CD4-positive, alpha-beta T cell treated with Interleukin-6 at 100 ng/mL for 8 hours (primary cell): Measurements from ENCODE around the gene TIMM22.
A peak's percentile ranks its signal among the peaks of the same experiment; 100 is the strongest.
"Not testable (repeated sequence)": the region's sequence is repeated elsewhere in the genome, so short reads cannot be mapped to it uniquely, and the experiment has no call there.

Source experiments
- DNase-seq: peaks from one replicate; pipeline ENCODE4 v3.0.0-alpha.2; 2020; ENCODE audit warnings: mixed read lengths, low spot score

The TIMM22 gene

DNA sequence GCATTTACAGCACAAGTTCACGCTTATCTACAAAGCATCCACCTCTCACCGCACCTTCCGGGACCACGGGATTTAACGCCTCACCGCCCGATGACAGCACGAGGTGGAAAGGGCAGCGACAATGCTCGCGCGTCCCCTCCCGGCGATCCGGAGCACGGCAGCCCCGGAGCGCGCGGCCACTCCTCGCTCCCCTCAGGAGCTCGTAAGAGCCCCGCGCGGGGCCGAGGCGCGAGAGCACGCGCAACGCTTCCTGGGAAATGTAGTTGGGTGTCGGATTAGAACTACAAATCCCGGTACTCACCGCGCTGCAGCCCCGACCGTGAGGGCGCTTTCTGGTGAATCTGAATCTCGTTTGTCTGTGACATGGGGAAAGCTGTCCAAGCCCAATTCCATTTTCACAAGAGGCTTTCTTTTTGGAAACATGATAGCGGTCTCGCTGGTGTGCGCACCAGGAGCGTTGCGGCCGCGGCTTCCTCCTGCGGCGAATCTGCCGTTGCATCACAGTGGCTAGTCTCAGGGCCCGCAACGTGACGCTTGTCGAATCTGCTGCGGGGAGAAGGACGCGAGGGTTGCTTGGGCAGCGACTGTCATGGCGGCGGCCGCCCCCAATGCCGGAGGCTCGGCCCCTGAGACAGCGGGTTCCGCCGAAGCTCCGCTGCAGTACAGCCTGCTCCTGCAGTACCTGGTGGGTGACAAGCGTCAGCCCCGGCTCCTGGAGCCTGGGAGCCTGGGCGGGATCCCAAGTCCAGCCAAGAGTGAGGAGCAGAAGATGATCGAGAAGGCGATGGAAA, at the start of gene TIMM22:
TIMM22 (plus strand) TSS at position 576 of the 791 bp plus-strand sequence; CDS start at position 590, 14 bp downstream.
- DNase-seq, result peak; percentile 92

- DNase-seq, result no peak
Measured at GRCh38 chr17:948284-948852, 48.6 kb upstream of the TIMM22 start.

DNA sequence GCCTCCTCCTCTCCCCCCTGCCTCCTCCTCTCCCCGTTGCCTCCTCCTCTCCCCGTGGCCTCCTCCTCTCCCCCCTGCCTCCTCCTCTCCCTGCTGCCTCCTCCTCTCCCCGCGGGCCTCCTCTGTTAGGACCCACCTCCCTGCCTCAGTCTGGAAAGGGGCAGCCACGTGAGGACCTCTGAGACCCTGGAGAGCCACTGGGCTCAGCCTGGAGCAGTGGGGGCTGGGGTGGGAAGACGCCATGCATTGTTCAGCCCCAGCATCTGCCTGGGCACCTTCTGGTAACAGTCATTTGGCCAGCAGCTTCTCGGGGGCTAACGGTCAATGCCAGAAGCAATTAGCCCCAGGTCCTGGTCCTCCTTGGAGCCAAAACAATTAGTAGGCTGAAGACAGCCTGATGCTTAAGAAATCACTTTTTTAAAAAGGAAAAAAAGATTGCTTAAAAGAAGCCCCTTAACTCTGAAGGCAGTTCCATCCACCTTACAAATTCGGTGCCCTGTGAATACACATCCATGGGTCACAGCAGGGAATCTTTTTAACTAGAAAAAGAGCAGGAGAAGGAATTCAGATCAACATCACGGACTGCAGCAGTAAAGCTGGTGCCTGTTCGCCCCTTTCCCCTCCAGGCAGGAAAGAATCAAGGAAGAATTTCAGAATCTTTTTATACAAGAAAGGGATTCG, 47.2 kb upstream of the TIMM22 start:
- DNase-seq, result no peak

DNA sequence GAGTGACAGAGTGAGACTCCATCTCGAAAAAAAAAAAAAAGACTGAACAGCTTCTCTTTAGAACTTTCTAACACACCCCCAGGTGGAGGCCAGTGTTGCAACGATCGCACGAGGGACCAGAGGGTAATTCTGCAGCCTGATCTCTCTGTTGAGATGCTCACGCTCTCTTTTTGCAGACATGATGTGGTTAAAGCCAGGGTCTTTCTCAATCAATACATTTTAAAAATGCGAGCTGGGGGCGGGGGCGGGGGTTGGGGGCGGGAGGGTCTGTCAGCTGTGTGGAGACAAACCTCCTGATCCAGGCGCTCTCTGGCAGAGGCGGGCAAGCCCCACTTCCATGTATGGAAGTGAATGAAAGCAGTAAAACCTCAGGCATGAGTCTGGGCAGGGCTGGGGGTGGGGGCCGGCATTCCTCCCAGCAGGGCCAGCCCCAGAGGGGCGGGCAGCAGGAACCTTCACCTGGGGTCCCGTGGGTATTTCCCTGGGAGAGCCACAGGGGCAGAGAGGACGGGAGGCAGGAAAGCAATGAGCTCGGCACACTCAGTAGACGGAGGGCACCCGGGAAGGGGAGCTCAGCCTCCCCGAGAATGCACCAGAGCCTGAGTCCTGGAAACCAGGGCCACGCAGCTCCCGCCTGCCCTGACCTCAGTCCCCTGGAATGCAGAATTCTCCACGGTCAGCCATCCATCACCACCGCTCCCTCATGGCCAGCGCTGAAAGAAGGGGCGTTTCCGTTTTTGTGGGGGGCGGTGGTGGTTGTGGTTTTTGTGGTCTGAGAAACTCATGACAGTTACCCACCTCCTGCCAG, 45.4 kb upstream of the TIMM22 start:
- DNase-seq, result no peak

- DNase-seq, result not testable (repeated sequence)
Measured at GRCh38 chr17:952592-952991, 44.3 kb upstream of the TIMM22 start.

GRCh38 chr17:953767-954166, 43.2 kb upstream of the TIMM22 start:
- DNase-seq, result no peak

DNA sequence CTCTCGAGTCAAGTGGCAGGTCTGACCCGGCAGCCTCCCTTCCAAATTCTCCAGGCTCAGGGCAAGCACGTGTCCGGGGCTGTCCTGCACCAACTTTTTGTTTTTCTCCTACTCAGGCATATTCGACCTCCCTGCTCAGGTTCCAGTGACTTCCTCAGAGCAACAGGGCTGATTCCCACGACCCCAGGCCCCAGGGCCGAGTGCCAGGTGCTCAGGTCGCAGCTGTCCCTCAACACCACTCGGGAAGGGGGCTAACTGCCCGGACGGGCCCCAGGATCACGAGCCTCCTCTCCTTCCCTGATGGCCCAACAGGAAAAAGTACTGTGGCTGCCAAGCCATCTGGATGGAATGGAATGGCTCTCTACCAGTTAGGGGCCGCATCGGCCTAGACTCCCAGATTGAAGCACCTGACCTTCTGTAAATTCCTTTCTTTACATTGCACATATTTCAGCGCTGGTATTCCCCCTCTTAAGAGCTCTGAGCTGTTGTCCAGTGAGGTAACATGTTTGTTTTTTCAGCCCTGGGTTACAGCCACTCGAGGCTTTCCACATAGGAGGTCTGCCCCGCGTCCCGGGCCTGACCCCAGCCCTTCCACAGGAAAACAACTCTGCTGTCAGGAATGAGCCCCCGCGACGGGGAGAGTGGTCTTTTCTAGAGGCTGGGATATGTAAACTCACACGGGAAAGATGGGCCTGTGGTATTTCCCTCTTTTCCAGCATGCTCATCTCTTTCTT, 42.3 kb upstream of the TIMM22 start:
- no peak for DNase-seq

DNA sequence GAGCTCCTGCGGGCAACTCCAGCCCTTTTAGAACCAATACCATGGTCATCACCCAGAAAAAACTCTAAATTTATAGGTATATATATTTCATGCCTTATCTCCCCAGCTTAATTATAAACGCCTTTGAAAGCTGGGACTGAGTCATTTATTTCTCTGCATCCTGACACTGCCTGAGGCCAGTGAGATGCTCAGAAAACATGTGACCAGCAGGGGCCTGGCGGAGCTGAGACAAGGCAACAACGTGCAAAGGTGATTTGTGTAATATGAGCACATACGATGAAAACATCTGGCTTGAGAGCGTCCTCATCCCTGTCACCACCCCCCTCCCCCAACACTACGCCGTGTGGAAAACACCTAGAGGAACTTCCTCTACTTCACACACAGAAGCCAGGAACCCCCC, 40.0 kb upstream of the TIMM22 start:
- no peak for DNase-seq

DNA sequence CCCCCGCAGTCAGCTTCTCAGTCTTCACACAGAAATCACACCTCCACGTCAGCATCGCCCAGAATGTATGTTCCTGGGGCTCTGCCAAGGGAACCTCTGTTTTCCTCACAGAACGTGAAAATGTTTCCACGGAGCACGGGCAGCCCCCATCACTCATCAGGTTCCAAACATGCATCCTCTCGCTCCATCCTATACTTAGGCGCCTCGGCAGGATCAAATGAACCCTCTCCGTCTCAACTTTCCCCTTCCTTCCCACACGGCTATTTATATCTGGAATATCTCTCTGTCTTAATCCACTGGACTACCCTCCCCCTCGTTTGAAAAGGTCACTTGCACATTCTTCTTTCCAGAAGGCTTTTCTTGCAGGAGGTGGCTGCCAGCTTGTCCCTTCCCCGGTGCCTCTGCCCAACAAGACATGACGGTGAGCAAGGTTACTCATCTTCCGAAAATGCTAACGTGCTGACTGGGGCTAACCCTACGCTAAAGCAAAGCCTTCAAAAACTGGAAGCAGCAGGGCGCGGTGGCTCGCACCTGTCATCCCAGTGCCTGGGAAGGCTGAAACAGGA, 39.0 kb upstream of the TIMM22 start:
- no peak for DNase-seq

DNA sequence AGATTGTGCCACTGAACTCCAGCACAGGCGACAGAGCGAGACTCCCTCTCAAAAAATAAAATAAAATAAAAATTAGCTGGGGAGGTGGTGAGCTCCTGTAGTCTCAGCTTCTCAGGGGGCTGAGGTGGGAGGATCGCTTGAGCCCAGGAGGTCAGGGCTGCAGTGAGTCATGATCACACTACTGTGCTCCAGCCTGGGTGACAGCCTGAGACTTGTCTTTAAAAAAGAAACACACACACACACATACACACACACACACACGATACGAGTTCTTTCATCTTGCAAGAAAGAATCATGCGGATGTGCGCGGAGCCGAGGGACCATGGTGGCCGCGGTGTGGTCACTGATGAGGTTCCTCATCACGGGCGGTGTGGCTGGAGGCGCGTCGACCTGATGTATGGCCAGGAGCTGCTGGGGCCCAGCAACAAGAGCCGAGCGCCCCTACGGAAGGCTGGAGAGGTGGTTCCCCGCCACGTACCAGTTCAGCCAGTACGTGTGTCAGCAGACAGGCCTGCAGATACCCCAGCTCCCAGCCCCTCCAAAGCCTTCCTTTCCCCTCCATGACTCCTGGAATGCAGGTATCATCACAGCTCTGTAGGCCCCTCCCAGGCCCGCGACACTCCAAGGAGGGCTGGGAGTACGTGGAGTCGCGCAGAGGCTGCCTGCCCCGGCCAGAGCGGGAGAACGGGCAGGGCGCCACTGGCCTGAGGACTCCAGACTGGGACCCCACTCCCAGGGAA, 38.0 kb upstream of the TIMM22 start:
- no peak for DNase-seq

DNA sequence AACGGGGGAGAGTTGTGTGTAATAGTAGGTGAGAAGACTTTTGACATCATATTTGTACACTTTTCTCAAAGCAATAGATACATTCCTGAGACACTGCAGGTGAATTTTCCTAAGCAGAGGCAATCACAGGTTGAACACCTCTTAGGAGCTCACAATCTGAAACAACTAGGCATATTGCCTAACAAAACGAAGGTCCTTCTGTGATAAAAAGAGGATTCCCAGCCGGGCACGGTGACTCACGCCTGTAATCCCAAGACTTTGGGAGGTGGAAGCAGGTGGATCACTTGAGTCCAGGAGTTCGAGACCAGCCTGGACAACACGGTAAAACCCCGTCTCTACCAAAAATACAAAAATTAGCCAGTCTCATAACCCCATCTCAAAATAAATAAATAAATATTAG, 34.8 kb upstream of the TIMM22 start:
- no peak for DNase-seq

DNA sequence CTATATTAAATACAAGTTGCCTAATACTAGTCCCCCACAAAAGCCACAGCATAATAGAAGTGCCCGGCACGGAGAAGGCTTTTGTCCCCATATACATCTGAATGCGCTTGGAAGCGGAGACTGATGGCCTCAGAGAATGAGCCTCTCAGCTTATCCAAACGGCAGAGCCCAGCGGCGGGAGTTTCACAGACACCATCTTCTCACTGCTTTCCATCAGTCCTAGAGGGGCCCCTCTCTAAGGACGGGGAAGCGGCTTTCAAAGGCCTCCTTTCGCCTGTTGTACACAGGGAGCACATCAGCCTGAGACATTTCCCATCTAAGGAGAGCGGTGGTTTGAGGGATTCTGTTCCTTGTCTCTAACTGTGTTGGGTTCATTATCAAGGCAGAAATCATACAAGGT, 34.3 kb upstream of the TIMM22 start:
- no peak for DNase-seq

- DNase-seq, result no peak
Measured at GRCh38 chr17:964876-965275, 32.1 kb upstream of the TIMM22 start.

DNA sequence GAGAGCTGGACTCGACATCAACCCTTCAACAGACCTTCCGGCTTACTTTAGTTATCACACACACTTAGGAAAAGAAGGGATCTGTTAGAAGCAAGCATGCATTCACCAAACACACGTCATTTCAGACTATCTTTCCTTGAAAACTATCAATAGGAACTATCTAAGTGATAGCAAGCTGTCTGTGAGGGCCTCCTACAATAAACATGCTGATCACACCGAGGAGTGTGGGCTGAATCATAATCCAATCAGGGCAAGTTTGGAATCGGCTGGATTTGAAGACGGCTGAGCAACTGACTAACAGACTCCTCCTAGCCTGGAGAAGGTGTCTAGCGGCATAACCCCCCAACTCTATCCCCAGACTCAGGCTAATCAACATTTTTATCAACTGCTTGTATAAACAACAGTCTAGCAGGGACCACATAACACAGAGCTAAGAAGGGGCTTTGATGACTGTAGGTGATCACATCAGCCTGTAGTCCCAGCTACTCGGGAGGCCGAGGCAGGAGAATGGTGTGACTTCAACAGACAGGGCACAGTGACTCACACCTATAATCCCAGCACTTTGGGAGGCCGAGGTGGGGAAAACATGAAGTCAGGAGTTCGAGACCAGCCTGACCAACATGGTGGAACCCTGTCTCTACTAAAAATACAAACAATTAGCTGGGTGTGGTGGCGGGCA, 31.5 kb upstream of the TIMM22 start:
- no peak for DNase-seq

GRCh38 chr17:967122-967521, 29.8 kb upstream of the TIMM22 start:
- no peak for DNase-seq

DNA sequence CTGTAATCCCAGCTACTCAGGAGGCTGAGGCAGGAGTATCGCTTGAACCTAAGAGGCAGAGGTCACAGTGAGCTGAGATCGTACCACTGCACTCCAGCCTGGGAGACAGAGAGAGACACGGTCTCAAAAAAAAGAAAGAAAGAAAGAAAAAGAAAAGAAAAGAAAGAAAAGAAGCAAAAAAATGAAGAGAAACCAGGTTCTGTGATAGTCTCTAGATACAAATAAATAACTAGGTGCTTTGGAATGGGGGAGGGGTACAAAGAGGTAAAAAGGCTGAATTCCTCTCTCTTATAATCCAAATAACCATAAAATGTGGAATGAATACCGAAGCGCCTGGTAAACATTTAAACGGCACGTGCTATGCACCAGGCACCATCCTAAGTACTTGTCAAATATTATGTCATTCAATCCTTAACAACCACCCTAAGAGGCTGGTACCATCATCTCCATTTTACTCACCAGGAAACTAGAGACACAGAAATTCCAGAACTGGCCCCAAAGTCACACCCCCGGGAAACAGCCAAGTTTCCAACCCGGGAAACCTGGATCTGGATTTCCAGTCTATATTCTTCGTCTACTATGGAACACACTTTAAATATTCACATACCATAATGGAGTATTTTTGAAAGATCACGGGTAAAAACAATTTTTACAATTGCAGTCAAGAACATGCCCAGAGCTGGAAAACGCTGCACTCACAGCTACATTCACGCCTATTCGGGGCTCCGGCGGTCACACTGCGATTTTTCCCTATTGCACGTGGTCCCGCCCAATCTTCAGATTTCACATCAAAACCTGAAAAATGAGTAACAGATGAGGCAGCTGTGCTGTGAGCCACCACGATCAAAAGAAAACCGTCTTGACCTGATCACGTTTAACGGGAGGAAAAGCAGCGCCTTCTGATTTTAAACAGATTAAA, 27.9 kb upstream of the TIMM22 start:
- no peak for DNase-seq

DNA sequence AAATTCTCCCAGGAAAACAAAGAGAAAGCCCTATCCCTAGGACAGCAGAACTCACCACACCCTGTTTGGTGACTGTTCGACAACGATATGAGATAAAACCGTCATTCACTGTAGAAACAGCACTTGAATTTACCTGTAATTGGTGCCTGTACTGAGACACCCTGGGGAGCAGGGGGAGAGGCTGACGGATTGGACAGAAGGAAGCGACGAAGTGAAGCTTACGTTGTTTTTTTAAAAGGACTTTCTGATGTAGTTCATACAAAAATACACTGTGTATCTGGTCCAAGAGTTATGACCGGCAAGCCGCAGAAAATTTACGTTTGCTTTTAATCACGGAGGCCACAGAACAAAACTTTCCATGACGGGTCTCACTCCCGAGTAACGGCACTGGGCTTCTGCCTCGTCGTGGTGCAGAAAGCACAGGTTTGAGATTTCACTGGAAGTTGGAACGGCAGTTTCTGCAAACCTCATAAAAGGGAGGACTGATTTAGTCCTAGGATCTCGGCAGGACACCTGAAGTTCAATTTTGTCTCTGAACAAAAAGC, 27.0 kb upstream of the TIMM22 start:
- no peak for DNase-seq

GRCh38 chr17:970364-970763, 26.6 kb upstream of the TIMM22 start:
- DNase-seq, result no peak

- DNase-seq, result not testable (repeated sequence)
Measured at GRCh38 chr17:971861-972260, 25.1 kb upstream of the TIMM22 start.
